GM21786 (cell line): ENCODE results near the gene CAPN2.

Experiments used
- ATAC-seq: cut with Tn5 transposase; IDR thresholded peaks from one replicate; pipeline ENCODE4 v1.9.1; 2021; ENCODE audit not compliant: unreplicated experiment

The CAPN2 gene

GRCh38 chr1:223824712-223825111 lies 112.4 kb downstream of the CAPN2 start:
- ATAC-seq: no peak
